Inflammatory macrophage treated with lipopolysaccharide for 1 hour (primary cell): Measurements from ENCODE around the gene BNIP3.
"Not testable (repeated sequence)": the region's sequence is repeated elsewhere in the genome, so short reads cannot be mapped to it uniquely, and the experiment has no call there.

Source experiments
- DNase-seq, 2 donors: peaks; one replicate each; pipeline ENCODE4 v3.0.0-alpha.2; 2020 to 2022

BNIP3 gene

DNA sequence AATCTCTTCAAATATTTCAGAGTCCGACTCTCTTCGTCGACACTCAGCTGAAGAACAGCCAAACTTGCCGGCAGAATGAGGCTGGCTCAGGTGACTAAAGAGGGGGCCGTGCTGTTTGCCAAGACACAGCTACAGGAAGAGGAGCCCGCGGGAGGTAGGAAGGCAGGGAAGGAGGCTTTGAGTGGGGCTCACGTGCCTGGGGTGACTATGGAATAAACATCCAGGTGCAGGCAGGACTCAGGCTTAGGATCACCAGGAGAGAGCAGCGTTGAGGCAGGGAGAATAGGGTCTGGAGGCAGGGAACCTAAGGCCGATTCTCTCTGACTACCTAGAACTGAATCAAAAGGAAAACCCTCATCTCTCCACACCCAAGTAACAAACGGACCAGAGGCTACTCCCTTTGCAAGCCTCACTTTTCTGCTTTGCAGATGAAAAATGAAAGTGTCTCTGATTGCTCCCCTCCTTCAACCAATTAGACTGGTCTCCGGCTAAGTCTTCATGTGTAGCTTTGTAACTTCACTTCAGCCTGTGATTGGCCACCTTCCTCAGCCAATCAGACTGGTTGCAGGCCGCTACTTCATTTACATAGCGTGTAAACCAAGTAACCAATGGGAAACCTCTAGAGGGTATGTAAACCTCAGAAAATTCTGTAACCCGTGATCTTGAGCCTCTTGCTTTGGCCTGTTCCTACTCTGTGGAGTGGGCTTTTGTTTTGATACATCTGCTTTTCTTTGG lies 19.7 kb upstream of the BNIP3 start:
- DNase-seq: no peak

DNA sequence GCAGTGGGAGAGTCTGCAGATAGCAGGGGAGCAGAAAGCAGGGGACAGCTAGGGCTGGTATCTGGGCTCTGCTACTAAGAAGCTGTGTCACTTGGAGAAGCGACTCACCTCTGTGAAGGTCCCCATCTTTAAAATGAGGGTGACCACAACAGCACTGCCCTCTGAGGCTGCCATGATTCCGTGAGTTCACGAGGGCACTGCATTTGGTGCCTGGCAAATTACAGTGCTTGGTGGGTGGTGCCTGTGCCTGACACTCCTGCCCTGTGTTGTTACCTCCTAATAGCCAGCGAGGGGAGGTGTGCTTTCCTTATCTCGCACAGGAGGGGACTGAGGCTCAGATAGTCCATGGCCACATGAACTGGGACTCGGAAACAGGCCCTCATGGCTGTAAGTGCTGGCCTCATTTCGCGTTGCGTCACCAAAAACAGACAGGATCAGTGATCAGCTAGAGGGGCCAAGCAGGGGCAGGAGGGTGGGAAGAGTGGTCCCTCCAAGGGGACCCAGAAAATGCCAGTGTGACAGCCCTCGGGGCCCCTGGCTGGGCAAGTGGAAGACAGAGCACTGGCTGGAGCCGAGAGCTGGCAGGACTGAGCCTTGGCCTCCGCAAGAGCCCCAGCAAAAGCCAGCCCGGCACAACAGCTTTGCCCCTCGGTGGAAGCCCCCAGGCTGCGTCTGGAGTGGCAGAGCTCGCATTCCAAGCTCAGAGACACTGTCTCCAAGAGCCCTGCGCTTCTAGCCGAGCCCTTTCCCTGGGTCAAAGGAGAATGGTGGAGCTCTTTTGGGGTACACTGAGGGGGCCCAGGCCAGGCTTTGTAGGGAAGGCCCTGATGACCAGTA lies 17.3 kb upstream of the BNIP3 start:
- no peak for DNase-seq

GRCh38 chr10:131998050-131998844 lies 16.5 kb upstream of the BNIP3 start:
- no peak for DNase-seq

DNA sequence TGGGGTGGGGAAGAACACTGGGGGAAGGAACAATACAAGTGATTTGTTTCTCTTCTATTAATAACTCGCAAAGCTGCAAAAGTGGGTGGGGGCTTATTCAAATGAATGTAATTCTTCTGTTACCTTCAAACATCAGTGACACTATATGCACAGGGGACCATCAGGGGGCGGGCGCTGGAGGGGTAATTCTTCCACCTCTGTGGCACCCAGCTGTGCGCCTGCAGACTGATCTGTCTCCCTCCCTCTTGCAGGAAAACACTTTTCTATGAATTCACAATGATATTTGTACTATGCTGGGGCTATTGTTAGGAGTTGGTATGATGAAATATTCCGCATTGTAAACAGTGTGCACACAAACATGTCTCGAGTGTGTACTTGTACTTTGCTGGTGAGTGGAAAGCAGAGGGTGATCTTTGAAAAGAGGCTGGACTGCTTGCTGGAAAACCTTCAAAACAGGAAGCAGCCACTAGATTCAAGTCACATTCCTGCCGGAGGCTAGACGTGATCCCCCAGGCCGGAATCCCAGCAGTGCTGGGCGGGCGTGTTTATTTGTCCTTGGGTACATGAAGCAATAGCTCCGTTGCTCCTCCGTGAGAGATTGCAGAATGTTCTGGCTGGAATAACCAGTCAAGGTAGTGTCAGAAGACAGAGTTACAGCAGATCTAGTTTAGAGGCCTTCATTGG lies 15.8 kb upstream of the BNIP3 start:
- no peak for DNase-seq

DNA sequence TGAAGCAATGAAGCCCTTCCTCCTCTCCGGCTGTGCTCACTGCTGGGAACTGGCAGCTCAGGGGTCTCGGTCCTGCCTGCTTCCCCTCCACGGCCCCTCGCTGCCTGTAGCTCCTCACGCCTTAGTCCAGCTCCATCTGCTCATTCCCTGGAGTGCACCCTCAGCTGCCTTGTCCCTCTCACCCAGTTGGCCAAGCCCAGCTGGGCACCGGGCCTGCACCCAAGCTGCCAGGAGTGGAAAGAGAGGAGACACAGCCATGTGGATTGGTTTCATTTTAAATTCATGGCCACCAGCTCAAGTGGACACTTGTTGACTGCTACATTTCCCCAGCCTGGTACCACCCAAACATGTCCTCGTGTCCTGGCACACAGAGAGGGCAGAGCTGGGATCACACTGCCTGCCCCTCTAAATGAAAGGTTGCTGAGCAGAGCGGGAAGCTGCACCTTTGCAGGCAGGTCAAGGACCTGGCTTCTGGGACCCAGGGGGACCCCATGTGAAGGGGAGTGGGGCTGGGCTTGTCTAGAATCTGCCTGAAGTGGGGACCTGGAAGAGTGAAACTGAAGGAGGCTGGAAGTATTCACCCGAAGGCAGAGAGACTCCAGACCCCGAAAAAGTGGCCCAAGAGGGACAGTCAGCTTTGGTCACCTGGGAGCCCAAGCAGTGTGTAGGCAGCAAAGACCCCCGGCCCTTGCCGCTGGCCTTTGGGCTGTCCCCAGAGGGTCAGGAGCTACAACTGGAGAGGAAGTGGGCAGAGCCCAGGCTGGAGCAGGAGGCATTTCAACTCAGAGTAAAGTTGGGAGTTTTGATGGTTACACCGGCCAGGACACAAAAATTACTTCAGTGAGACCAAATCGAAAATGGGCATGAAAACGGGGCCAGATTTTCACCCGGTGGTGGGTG lies 15.0 kb upstream of the BNIP3 start:
- no peak for DNase-seq

GRCh38 chr10:131994435-131994834 lies 12.7 kb upstream of the BNIP3 start:
- no peak for DNase-seq

DNA sequence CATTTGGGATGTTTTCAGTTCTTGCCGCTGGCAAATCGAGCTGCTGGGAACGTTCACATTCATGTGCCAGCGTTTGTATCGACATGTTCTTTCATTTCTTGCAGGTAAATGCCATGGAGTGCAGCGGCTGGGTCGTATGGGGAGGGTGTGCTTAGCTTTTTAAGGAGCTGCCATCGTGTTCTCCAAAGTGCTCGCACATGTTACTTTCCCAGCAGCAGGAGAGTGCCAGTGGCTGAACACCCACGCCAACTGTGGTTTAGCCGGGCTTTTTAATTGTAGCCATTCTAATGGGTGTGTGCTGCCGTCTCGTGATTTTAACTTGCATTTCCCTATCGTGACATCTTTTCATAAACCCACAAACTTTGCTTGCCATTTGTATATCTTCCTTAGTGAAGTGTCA lies 11.6 kb upstream of the BNIP3 start:
- DNase-seq: no peak

GRCh38 chr10:131991726-131992125 lies 10.0 kb upstream of the BNIP3 start:
- no peak for DNase-seq

- not testable (repeated sequence) for DNase-seq
These were observed 6.1 kb upstream of the BNIP3 start for GRCh38 chr10:131987786-131988185.

- DNase-seq: not testable (repeated sequence)
These were observed 5.6 kb upstream of the BNIP3 start for GRCh38 chr10:131987301-131987700.

- not testable (repeated sequence) for DNase-seq
These were observed 5.1 kb upstream of the BNIP3 start for GRCh38 chr10:131986851-131987250.

- DNase-seq: no peak
These were observed 2.1 kb upstream of the BNIP3 start for GRCh38 chr10:131983780-131984179.

GRCh38 chr10:131982796-131983195 lies 1.1 kb upstream of the BNIP3 start:
- DNase-seq: no peak

- DNase-seq: no peak
These were observed 548 bp upstream of the BNIP3 start for GRCh38 chr10:131982185-131982756.

- DNase-seq: no peak
These were observed 828 bp downstream of the BNIP3 start for GRCh38 chr10:131980761-131981428.

DNA sequence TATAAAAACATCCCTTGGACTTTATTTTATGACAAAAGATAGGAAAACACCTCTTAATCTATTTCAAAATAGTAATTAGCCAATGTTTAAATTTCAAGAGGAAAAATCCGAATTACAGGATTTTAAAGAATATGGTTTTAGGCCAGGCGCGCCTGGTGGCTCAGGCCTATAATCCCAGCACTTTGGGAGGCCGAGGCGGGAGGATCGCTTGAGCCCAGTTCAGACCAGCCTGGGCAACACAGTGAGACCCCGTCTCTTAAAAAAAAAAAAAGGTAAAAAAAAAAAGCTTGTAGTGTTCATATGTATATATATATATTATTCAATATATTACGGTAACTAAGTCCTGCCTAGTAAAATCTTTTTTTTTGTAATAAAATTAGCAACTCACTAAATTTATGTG lies 1.4 kb downstream of the BNIP3 start:
- peak in 1 of 2 donors; percentile 5 for DNase-seq

GRCh38 chr10:131979821-131980270 lies 1.9 kb downstream of the BNIP3 start:
- DNase-seq: no peak

GRCh38 chr10:131979336-131979735 lies 2.4 kb downstream of the BNIP3 start:
- no peak for DNase-seq

DNA sequence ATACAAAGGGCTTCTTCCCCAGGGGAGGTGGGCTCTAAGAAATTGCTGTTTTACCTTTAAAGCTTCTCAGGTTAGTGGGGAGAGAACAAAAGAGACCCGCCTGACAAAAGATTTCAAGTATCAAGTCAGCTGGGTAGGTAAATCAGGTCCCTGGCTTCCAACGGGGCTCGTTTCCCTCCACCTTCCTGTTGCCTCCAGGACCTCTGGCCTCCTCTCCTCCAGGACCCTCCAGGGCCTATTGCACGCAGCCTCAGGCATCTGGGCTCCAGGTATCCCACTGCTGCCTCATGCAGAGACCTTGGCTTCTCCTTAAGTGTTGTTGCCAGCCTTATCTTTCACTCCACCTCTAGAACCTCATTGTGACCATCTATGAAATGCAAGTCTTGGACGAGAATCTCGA lies 2.9 kb downstream of the BNIP3 start:
- no peak for DNase-seq

- DNase-seq: no peak
These were observed 3.4 kb downstream of the BNIP3 start for GRCh38 chr10:131978366-131978765.
